ENCODE measurements around the gene ZNF511.

ZNF511 gene

DNA sequence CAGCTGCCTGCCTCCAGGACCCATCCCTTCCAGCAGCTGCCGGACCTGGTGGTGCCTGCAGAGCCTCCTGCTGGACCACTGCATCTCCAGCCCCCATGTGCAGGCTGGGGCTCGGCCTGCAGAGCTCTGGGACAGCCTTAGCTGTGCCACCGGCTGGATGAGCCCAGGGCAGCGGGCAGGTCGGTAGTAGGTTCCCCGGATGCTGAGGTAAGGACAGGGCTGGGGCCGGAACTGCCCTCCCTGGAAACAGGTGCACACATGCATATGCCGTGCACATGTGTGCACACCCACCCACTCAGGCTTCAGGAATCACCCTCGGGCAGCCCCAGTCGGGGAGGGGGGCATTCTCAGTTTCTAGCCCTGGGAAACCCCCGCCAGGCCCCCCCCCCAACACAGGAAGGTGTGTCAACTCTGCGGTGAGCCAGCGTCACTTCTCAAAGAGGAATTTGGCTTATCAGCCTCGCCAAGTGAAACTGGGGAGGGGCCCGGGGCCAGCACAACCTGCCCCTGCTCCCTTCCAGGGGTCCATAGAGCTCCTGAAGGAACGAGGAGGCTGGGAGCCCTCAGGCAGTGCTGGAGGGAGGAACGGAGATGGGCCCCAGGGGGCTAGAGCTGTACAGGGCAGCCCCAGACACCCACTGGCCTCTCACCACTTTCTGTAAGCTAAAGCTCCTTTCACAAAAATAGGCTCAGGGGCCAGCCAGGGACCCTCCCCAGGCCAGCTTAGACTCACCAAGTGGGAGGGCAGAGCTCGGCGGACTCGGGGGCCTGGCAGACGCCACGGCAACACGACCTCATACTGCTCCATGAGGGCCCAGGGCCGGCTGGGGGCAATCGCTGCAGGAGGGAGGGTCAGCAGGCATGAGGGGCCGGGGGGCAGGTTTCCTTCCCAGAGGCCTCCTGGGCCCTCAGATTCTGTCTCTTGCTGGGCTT, 33.7 kb upstream of the ZNF511 start:
- DNase-seq = peak; percentile 90

GRCh38 chr10:133275684-133276092, 33.0 kb upstream of the ZNF511 start:
- peak; percentile 69 for DNase-seq

- DNase-seq = no peak
Measured at GRCh38 chr10:133276100-133276434, 32.6 kb upstream of the ZNF511 start.

GRCh38 chr10:133276435-133277201, 32.1 kb upstream of the ZNF511 start, which contains the start of gene ADAM8:
TSS of gene ADAM8 (minus strand) at chr10:133276868. CDS start at chr10:133276817, 51 bp downstream.
- DNase-seq = peak; percentile 78

- DNase-seq = no peak
Measured at GRCh38 chr10:133277277-133277992, 31.3 kb upstream of the ZNF511 start.

- DNase-seq = no peak
Measured at GRCh38 chr10:133277993-133278576, 30.6 kb upstream of the ZNF511 start.

GRCh38 chr10:133278577-133279265, 30.0 kb upstream of the ZNF511 start:
- DNase-seq = peak; percentile 84

- no peak for DNase-seq
Measured at GRCh38 chr10:133279326-133280226, 29.1 kb upstream of the ZNF511 start.

DNA sequence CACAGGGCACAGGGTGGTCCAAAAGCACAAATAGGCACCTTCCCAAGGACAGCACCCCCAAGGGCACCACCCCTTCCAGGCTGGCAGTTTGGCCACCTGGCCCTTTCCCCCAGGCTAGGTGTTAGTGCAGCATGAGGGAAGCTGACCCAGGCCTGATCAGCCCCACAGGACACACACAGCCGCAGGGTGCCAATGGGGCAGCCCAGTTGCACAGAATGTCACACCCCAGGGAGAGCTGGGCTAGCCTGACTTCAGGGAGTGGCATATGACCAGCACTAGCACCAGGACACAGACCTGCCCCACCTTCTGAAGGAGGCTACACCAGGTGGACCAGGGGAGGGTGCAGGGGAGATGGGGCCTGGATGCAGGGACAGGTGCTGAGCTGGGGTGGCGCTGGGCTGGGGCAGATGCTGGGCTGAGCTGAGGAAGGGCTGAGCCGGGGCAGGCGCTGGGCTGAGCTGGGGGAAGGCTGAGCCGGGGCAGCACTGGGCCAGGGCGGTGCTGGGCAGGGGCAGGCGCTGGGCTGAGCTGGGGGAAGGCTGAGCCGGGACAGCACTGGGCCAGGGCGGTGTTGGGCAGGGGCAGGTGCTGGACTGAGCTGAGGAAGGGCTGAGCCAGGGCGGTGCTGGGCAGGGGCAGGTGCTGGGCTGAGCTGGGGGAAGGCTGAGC, 28.2 kb upstream of the ZNF511 start:
- DNase-seq = no peak

- no peak for DNase-seq
Measured at GRCh38 chr10:133281084-133281483, 27.6 kb upstream of the ZNF511 start.

- no peak for DNase-seq
Measured at GRCh38 chr10:133281628-133282372, 26.9 kb upstream of the ZNF511 start.

DNA sequence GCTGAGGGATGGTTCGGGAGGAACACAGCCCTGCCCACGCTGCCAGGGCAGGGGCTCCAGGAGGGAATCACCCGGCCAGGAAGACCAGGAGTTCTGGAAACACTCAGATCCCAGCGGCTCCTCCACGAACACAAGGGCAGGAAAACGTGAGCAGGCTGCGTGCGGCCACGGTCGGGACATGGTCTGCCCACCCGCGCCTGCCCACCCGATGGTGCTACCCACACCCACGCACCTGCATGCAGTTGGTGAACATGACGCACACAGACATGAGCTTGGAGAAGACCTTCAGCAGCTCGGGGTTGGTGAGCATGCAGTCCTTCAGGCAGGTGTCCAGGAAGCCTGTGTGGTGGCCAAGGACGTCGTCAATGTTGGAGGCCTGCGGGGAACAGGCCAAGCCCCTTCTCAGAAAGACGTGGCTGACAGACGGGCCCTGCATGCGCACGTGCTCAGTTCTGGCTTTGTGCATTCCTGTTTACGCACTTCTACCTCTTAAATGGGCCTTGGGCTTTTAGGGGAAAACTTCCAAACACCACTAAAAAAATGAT, 25.8 kb upstream of the ZNF511 start:
- DNase-seq = no peak

GRCh38 chr10:133283931-133284330, 24.8 kb upstream of the ZNF511 start:
- no peak for DNase-seq

- no peak for DNase-seq
Measured at GRCh38 chr10:133285217-133285616, 23.5 kb upstream of the ZNF511 start.

DNA sequence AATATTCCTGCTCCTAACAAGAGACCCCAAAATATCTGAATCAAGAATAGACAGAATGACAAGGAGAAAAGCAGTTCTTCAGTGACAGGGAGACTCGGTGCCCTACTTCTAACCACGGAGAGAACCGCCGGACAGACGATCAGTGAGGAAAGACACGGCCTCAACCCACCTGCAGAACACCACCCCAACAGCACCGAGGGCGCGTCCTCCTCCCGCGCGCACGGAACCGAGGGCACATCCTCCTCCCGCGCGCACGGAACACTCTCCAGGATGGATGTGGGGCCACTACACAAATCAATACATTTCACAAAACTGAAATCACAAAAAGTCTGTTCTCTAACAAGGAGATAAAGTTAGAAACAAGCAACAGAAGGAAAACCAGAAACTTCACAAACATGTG, 22.3 kb upstream of the ZNF511 start:
- DNase-seq = no peak

DNA sequence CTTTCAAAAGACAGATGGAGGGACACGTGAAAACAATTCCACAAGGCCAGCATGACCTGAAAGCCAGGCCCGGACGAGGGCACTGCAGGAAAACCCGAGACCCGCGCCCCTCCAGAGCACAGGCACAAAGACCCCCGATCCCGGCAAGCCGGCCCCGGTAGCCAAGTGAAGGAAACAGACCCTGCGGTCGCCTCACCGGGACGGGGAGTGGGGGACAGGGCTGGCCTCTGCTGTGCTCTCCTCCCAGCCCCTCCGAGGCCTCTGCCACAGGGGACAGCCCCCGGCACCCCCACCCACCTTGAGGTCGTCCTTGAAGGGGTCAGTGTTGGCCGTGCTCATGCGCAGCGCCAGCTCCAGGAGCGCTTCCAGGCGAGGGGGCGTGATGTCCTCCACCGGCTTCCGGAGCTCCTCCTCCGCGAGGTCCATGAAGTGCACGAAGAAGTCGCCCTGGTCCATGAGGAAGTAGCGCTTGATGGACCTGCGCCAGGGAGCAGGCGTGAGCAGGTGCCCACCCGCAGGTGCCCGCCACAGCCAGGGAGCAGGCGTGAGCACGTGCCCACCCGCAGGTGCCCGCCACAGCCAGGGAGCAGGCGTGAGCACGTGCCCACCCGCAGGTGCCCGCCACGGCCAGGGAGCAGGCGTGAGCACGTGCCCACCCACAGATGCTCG, 20.7 kb upstream of the ZNF511 start:
- DNase-seq = no peak

- DNase-seq = no peak
Measured at GRCh38 chr10:133289761-133290160, 19.0 kb upstream of the ZNF511 start.

GRCh38 chr10:133292919-133293809, 15.6 kb upstream of the ZNF511 start:
- DNase-seq = no peak
